Kidney epithelial cell (primary cell): ENCODE measurements around the gene SUOX. TPM values are rescaled to one million over a fixed set of nuclear protein-coding genes. Genes with fewer than 3 reads are reported as not detected.
A peak's percentile ranks its signal among the peaks of the same experiment; 100 is the strongest.
"Not testable (repeated sequence)": the region's sequence is repeated elsewhere in the genome, so short reads cannot be mapped to it uniquely, and the experiment has no call there.

ENCODE experiments used
- DNase-seq: peaks from one replicate; pipeline ENCODE4 v3.0.0-alpha.2; 2010; ENCODE audit warnings: low read depth
- H3K27me3 ChIP-seq: 2 replicates; pipeline ENCODE4 v1.6.0; 2011; ENCODE audit warnings: low read length; ENCODE audit not compliant: control insufficient read depth, insufficient read depth
- H3K36me3 ChIP-seq: 2 replicates; pipeline ENCODE4 v1.5.1; 2011; ENCODE audit warnings: low read length; ENCODE audit not compliant: control insufficient read depth, insufficient read depth
- H3K4me3 ChIP-seq: 2 replicates; pipeline ENCODE4 v1.5.1; 2011; ENCODE audit warnings: low read depth, mild to moderate bottlenecking, control low read depth, low read length
- CTCF ChIP-seq: IDR thresholded peaks from 2 replicates; pipeline ENCODE4 v1.5.1; 2011; ENCODE audit warnings: mild to moderate bottlenecking, moderate library complexity, low read length, control low read depth, inconsistent platforms; ENCODE audit not compliant: insufficient read depth, poor library complexity, severe bottlenecking
- total RNA-seq: library from RNA; depleted of rRNA; stranded (reverse); fragments of >200 nt; gene quantifications from 2 replicates; pipeline ENCODE4 v1.2.3, GENCODE V29; 2015

The SUOX gene
- total RNA-seq, 1 donor from 2014 or later, result 18.0 TPM

GRCh38 chr12:55978393-55978792, 18.7 kb upstream of the SUOX start:
- DNase-seq, result no peak
- peaks cover 3% of the 10 kb centered on the region for H3K36me3 ChIP-seq
- no peak overlapping the region for H3K4me3 ChIP-seq
- H3K27me3 ChIP-seq, result no peaks in the 10 kb centered on the region
- no peak for TF ChIP-seq CTCF

GRCh38 chr12:55979069-55979468, 18.0 kb upstream of the SUOX start:
- Histone ChIP-seq H3K4me3 (no peak overlapping the region), H3K36me3 (peaks cover 4% of the 10 kb centered on the region), H3K27me3 (no peaks in the 10 kb centered on the region)
- no peak for DNase-seq
- no peak for TF ChIP-seq CTCF

DNA sequence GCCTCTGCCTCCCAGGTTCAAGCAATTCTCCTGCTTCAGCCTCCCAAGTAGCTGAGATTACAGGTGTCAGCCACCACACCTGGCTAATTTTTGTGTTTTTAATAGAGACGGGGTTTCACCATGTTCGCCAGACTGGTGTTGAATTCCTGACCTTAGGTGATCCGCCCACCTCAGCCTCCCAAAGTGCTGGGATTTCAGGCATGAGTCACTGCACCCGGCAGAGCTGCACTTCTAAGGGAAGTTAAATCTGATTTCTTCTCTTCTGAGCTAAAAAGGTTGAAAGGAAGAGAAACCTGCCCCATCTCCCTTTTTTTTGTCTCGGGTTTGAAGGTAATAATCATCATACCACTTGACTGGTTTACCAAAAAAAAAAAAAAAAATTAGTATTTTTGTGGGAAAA, 15.2 kb upstream of the SUOX start:
- not testable (repeated sequence) for H3K36me3 ChIP-seq

DNA sequence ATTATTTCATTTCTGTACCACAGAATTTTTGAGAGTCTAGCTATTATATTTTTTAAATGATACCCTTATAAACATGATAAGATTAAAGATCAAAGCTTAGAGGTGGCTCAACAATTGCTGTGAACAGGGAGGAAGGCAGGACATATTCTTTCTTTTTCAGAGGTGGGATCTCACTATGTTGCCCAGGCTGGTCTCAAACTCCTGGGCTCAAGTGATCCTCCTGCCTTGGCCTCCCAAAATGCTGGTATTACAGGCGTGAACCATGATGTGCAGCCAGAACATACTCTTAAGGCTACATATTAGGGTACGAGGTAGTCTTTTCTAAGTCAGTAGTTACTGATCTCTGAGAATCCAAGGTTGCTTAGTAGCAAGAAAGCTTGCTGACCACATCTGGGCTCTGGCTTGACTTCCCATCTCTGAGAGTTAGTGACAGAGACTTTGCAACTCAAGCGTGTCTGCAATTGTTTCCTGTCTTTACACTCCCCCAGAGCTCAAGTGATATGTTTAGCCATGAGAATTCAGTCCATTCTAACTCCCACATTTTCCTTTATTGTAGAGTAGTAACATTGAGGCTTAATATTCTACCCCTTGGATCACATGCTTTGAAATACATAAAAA, 14.6 kb upstream of the SUOX start:
- Histone ChIP-seq H3K36me3 (peaks cover 3% of the 10 kb centered on the region), H3K27me3 (no peaks in the 10 kb centered on the region), H3K4me3 (no peak overlapping the region)
- peak; percentile 74 for DNase-seq
- TF ChIP-seq CTCF, result no peak

More for the DNA sequence above, 15.2 kb upstream of the SUOX start:
- DNase-seq, H3K4me3 ChIP-seq, H3K27me3 ChIP-seq: not testable (repeated sequence)

- no peak for DNase-seq
- no peaks in the 10 kb centered on the region for H3K27me3 ChIP-seq
- H3K36me3 ChIP-seq, result peaks cover 3% of the 10 kb centered on the region
- no peak for TF ChIP-seq CTCF
- H3K4me3 ChIP-seq, result no peak overlapping the region
Measured at GRCh38 chr12:55983232-55983842, 13.7 kb upstream of the SUOX start.

- TF ChIP-seq CTCF, result no peak
- DNase-seq, result no peak
- Histone ChIP-seq H3K36me3 (peaks cover 5% of the 10 kb centered on the region), H3K4me3 (no peak overlapping the region), H3K27me3 (no peaks in the 10 kb centered on the region)
Measured at GRCh38 chr12:55984861-55985260, 12.2 kb upstream of the SUOX start.
